ENCODE results near the gene TMEM92. TPM values are rescaled to one million over a fixed set of nuclear protein-coding genes. Genes with fewer than 3 reads are reported as not detected.

Gene TMEM92
- under 0.01 and 0.15 TPM in 2 replicates for total RNA-seq

DNA sequence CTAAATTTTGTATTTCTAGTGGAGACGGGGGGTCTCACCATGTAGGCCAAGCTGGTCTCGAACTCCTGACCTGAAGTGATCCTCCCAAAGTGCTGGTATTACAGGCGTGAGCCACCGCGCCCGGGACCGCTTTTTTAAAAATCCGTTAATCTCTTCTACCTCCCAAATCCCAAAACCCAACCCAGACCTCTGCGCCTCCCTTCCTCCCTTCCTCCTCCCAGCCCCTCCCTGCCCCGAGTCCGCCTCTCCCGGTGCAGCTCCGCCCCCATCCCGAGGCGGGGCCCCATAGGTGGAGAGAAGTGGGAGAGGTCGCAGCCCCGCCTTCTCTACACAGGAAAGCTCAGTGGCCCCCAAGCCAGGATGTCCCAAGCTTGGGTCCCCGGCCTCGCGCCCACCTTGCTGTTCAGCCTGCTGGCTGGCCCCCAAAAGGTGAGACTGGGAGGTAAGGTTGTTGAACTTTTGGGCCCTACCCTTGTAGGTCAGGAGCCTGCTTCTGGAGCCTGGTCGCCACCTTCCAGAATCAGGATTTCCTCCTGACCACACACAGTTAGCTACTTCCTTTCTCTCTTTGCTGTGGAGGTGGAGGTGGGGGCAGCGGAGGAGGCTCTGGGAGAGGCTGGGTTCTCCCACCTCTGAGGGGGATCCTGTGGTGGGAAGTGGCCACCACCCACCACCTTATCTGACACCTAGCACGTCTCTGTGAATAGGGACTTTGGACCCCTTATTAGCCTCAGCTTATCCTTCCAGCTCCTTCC is at the start of gene TMEM92:
Gene TMEM92 (plus strand): TSS at position 325 of the 755 bp plus-strand sequence. CDS start 36 bp downstream, at position 361.

Other genes starting within 250 kb of the TMEM92 start
- 219 and 249 TPM in 2 replicates for gene ITGA3, start 218.4 kb upstream of the TMEM92 start, total RNA-seq
- gene PDK2, start 179.1 kb upstream of the TMEM92 start, total RNA-seq: 10.0 and 11.3 TPM in 2 replicates
- gene SAMD14, start 144.3 kb upstream of the TMEM92 start, total RNA-seq: 1.0 and 1.8 TPM in 2 replicates
- gene PPP1R9B, start 123.8 kb upstream of the TMEM92 start, total RNA-seq: 30.5 and 32.3 TPM in 2 replicates
- gene SGCA, start 108.5 kb upstream of the TMEM92 start, total RNA-seq: 0.15 TPM in 1 of 2 replicates, not detected in the other
- 924 and 938 TPM in 2 replicates for gene COL1A1, start 72.8 kb upstream of the TMEM92 start, total RNA-seq
- gene XYLT2, start 71.7 kb downstream of the TMEM92 start, total RNA-seq: 39.8 and 40.3 TPM in 2 replicates
- 114 and 130 TPM in 2 replicates for gene MRPL27, start 98.7 kb downstream of the TMEM92 start, total RNA-seq
- gene EME1, start 98.8 kb downstream of the TMEM92 start, total RNA-seq: 10.8 and 15.6 TPM in 2 replicates
- gene LRRC59, start 123.1 kb downstream of the TMEM92 start, total RNA-seq: 233 and 248 TPM in 2 replicates
- gene ACSF2, start 151.8 kb downstream of the TMEM92 start, total RNA-seq: 12.3 and 18.3 TPM in 2 replicates
- gene CHAD, start 194.4 kb downstream of the TMEM92 start, total RNA-seq: not detected in 2 replicates
- 15.8 and 20.5 TPM in 2 replicates for gene RSAD1, start 204.4 kb downstream of the TMEM92 start, total RNA-seq
- gene MYCBPAP, start 234.0 kb downstream of the TMEM92 start, total RNA-seq: 0.59 and 1.2 TPM in 2 replicates

Measured in bronchus fibroblast of lung (primary cell).